ENCODE data around the gene GJA3. TPM values are rescaled to one million over a fixed set of nuclear protein-coding genes. Genes with fewer than 3 reads are reported as not detected.
A peak's percentile ranks its signal among the peaks of the same experiment; 100 is the strongest.

The GJA3 gene
- total RNA-seq, 3 donors from 2014 or later = 0.29 TPM; not detected in 2

GRCh38 chr13:20125129-20125782 is 35.6 kb downstream of the GJA3 start:
- DNase-seq (ENCODE audit: low spot score in 2 of 2) = no peak
- Histone ChIP-seq H3K36me3 (no peaks in the 10 kb centered on the region), H3K27ac (no peak overlapping the region), H3K4me3 (no peak overlapping the region), H3K4me1 (no peaks in the 10 kb centered on the region), H3K27me3 (no peaks in the 10 kb centered on the region), H3K9me3 (no peaks in the 10 kb centered on the region)
- TF ChIP-seq POLR2AphosphoS5 (IDR thresholded peaks at IDR 0.05) (no peak), POLR2A (IDR thresholded peaks at IDR 0.05) (no peak), CTCF (IDR thresholded peaks at IDR 0.05) (no peak)
- intact Hi-C loops (cut with DNase I; ENCODE audit: low total_unique reads) = no loop called here

GRCh38 chr13:20124303-20124702 is 36.5 kb downstream of the GJA3 start:
- Histone ChIP-seq H3K4me1 (no peaks in the 10 kb centered on the region), H3K36me3 (no peaks in the 10 kb centered on the region), H3K27ac (no peak overlapping the region), H3K4me3 (no peak overlapping the region), H3K9me3 (no peaks in the 10 kb centered on the region), H3K27me3 (no peaks in the 10 kb centered on the region)
- intact Hi-C loops (cut with DNase I; ENCODE audit: low total_unique reads) = no loop called here
- no peak for DNase-seq (ENCODE audit: low spot score in 2 of 2)
- no peak for TF ChIP-seq CTCF (IDR thresholded peaks at IDR 0.05)
- no peak for TF ChIP-seq POLR2A (IDR thresholded peaks at IDR 0.05)
- no peak for TF ChIP-seq POLR2AphosphoS5 (IDR thresholded peaks at IDR 0.05)

GRCh38 chr13:20121159-20121525 is 39.7 kb downstream of the GJA3 start:
- H3K27me3 ChIP-seq = no peaks in the 10 kb centered on the region
- DNase-seq (ENCODE audit: low spot score in 2 of 2) = no peak
- peak overlapping the region; percentile 18 to 39 (median 29) for H3K4me3 ChIP-seq
- no peak overlapping the region for H3K27ac ChIP-seq
- intact Hi-C loops (cut with DNase I; ENCODE audit: low total_unique reads) = no loop called here
- no peaks in the 10 kb centered on the region for H3K36me3 ChIP-seq
- no peaks in the 10 kb centered on the region for H3K9me3 ChIP-seq
- H3K4me1 ChIP-seq = no peaks in the 10 kb centered on the region
- TF ChIP-seq CTCF (IDR thresholded peaks at IDR 0.05) (no peak), POLR2A (IDR thresholded peaks at IDR 0.05) (no peak), POLR2AphosphoS5 (IDR thresholded peaks at IDR 0.05) (no peak)

GRCh38 chr13:20119960-20120359 is 40.9 kb downstream of the GJA3 start:
- intact Hi-C loops (cut with DNase I; ENCODE audit: low total_unique reads) = no loop called here
- Histone ChIP-seq H3K4me1 (no peaks in the 10 kb centered on the region), H3K27me3 (no peaks in the 10 kb centered on the region), H3K9me3 (no peaks in the 10 kb centered on the region), H3K36me3 (no peaks in the 10 kb centered on the region), H3K27ac (peak overlapping the region in 1 of 2 donors; percentile 80), H3K4me3 (peak overlapping the region; percentile 18 to 39 (median 29))
- no peak for DNase-seq (ENCODE audit: low spot score in 2 of 2)
- TF ChIP-seq POLR2AphosphoS5 (IDR thresholded peaks at IDR 0.05) = no peak

GRCh38 chr13:20118268-20119140 is 42.3 kb downstream of the GJA3 start:
- no peaks in the 10 kb centered on the region for H3K27me3 ChIP-seq
- H3K36me3 ChIP-seq = no peaks in the 10 kb centered on the region
- intact Hi-C loops (cut with DNase I; ENCODE audit: low total_unique reads) = no loop called here
- no peaks in the 10 kb centered on the region for H3K9me3 ChIP-seq
- H3K27ac ChIP-seq = peak overlapping the region; percentile 61 to 80
- peak overlapping the region; percentile 71 to 84 (median 73) for H3K4me3 ChIP-seq
- no peak for DNase-seq (ENCODE audit: low spot score in 2 of 2)
- no peaks in the 10 kb centered on the region for H3K4me1 ChIP-seq
- TF ChIP-seq POLR2A (IDR thresholded peaks at IDR 0.05) (no peak), CTCF (IDR thresholded peaks at IDR 0.05) (no peak), POLR2AphosphoS5 (IDR thresholded peaks at IDR 0.05) (no peak)
